Stimulated activated naive CD4-positive, alpha-beta T cell treated with Interleukin-2 at 50 U/mL for 16 hours (primary cell): ENCODE measurements around the gene PRKCZ.
A peak's percentile ranks its signal among the peaks of the same experiment; 100 is the strongest.

Experiments
- DNase-seq: peaks from one replicate; lab custom pipeline; 2025; lab: John Stamatoyannopoulos, UW

Gene PRKCZ

GRCh38 chr1:2210084-2210653 lies 160.0 kb downstream of the PRKCZ start:
- no peak for DNase-seq

GRCh38 chr1:2210786-2211185 lies 160.6 kb downstream of the PRKCZ start:
- no peak for DNase-seq

- no peak for DNase-seq
These were observed 162.0 kb downstream of the PRKCZ start for GRCh38 chr1:2212274-2212531.

- DNase-seq = peak; percentile 45
These were observed 162.6 kb downstream of the PRKCZ start for GRCh38 chr1:2212532-2213491.

- DNase-seq = no peak
These were observed 163.6 kb downstream of the PRKCZ start for GRCh38 chr1:2213576-2214505.

GRCh38 chr1:2214541-2215241 lies 164.5 kb downstream of the PRKCZ start:
- DNase-seq = no peak

GRCh38 chr1:2215329-2215728 lies 165.1 kb downstream of the PRKCZ start:
- DNase-seq = no peak

GRCh38 chr1:2215909-2216766 lies 165.9 kb downstream of the PRKCZ start:
- DNase-seq = no peak

GRCh38 chr1:2216767-2217058 lies 166.5 kb downstream of the PRKCZ start:
- DNase-seq = no peak

- DNase-seq = no peak
These were observed 171.1 kb downstream of the PRKCZ start for GRCh38 chr1:2221271-2221670.

- DNase-seq = no peak
These were observed 174.0 kb downstream of the PRKCZ start for GRCh38 chr1:2224170-2224584.

GRCh38 chr1:2224631-2225428 lies 174.6 kb downstream of the PRKCZ start:
- no peak for DNase-seq

- no peak for DNase-seq
These were observed 176.5 kb downstream of the PRKCZ start for GRCh38 chr1:2226525-2227345.

- DNase-seq = peak; percentile 92
These were observed 177.3 kb downstream of the PRKCZ start for GRCh38 chr1:2227346-2228156.

- DNase-seq = no peak
These were observed 178.0 kb downstream of the PRKCZ start, which contains the start of gene SKI for GRCh38 chr1:2228157-2228594. Gene SKI (plus strand): TSS chr1:2228319. CDS start chr1:2228767, 448 bp downstream.

- no peak for DNase-seq
These were observed 178.5 kb downstream of the PRKCZ start for GRCh38 chr1:2228694-2229036.

GRCh38 chr1:2229037-2229864 lies 179.0 kb downstream of the PRKCZ start:
- DNase-seq = peak; percentile 37
